T47D (cell line): ENCODE results near the gene ANKRD13B.

Source experiments
- DNase-seq, 2 experiments: peaks; one replicate each; pipeline versions ENCODE4 v3.0.0 to v3.0.0-alpha.2; 2011 to 2012; ENCODE audit warnings: low read depth in 1 of 2, low spot score in 1 of 2
- JUND ChIP-seq: IDR thresholded peaks from 2 replicates; pipeline ENCODE4 v1.6.1; 2012; ENCODE audit warnings: low read depth
- in situ Hi-C: cut with HindIII; loops from 2 replicates; pipeline ENCODE4 v1.10.0; 2016; ENCODE audit warnings: low sequenced_read_pairs, low pct_unique_long_range_greater_than_20kb

ANKRD13B gene

GRCh38 chr17:29595943-29596774 lies 3.2 kb downstream of the ANKRD13B start:
- in situ Hi-C loops: no loop called here
- no peak for DNase-seq

GRCh38 chr17:29596811-29597210 lies 3.9 kb downstream of the ANKRD13B start:
- in situ Hi-C loops: no loop called here
- TF ChIP-seq JUND: no peak
- no peak for DNase-seq

More at GRCh38 chr17:29595943-29596774, 3.2 kb downstream of the ANKRD13B start:
- TF ChIP-seq JUND: no peak

GRCh38 chr17:29597361-29598172 lies 4.6 kb downstream of the ANKRD13B start:
- in situ Hi-C loops: no loop called here
- DNase-seq: no peak
- TF ChIP-seq JUND: no peak

- DNase-seq: no peak
- in situ Hi-C loops: no loop called here
- TF ChIP-seq JUND: no peak
Observed at GRCh38 chr17:29603109-29603674, 10.3 kb downstream of the ANKRD13B start.

- TF ChIP-seq JUND: no peak
- in situ Hi-C loops: no loop called here
- no peak for DNase-seq
Observed at GRCh38 chr17:29607557-29608195, 14.7 kb downstream of the ANKRD13B start.

- no peak for TF ChIP-seq JUND
- no peak for DNase-seq
- in situ Hi-C loops: no loop called here
Observed at GRCh38 chr17:29608986-29609385, 16.1 kb downstream of the ANKRD13B start.

GRCh38 chr17:29610395-29610794 lies 17.5 kb downstream of the ANKRD13B start:
- no peak for TF ChIP-seq JUND
- in situ Hi-C loops: no loop called here
- no peak for DNase-seq

GRCh38 chr17:29611351-29612093 lies 18.6 kb downstream of the ANKRD13B start:
- in situ Hi-C loops: no loop called here
- TF ChIP-seq JUND: no peak
- no peak for DNase-seq

GRCh38 chr17:29612094-29612403 lies 19.1 kb downstream of the ANKRD13B start:
- in situ Hi-C loops: no loop called here
- DNase-seq: no peak
- TF ChIP-seq JUND: no peak

- DNase-seq: no peak
- in situ Hi-C loops: no loop called here
- no peak for TF ChIP-seq JUND
Observed at GRCh38 chr17:29612404-29613280, 19.7 kb downstream of the ANKRD13B start.

GRCh38 chr17:29613352-29613837 lies 20.5 kb downstream of the ANKRD13B start:
- in situ Hi-C loops: no loop called here
- no peak for DNase-seq
- TF ChIP-seq JUND: no peak
